Activated CD8-positive, alpha-beta memory T cell treated with anti-CD3 and anti-CD28 coated beads for 24 hours (primary cell): Measurements from ENCODE around the gene RBM12.
"Not testable (repeated sequence)": the region's sequence is repeated elsewhere in the genome, so short reads cannot be mapped to it uniquely, and the experiment has no call there.

Source experiments
- DNase-seq: peaks from one replicate; pipeline ENCODE4 v3.0.0-alpha.2; 2020

Gene RBM12, protein sequence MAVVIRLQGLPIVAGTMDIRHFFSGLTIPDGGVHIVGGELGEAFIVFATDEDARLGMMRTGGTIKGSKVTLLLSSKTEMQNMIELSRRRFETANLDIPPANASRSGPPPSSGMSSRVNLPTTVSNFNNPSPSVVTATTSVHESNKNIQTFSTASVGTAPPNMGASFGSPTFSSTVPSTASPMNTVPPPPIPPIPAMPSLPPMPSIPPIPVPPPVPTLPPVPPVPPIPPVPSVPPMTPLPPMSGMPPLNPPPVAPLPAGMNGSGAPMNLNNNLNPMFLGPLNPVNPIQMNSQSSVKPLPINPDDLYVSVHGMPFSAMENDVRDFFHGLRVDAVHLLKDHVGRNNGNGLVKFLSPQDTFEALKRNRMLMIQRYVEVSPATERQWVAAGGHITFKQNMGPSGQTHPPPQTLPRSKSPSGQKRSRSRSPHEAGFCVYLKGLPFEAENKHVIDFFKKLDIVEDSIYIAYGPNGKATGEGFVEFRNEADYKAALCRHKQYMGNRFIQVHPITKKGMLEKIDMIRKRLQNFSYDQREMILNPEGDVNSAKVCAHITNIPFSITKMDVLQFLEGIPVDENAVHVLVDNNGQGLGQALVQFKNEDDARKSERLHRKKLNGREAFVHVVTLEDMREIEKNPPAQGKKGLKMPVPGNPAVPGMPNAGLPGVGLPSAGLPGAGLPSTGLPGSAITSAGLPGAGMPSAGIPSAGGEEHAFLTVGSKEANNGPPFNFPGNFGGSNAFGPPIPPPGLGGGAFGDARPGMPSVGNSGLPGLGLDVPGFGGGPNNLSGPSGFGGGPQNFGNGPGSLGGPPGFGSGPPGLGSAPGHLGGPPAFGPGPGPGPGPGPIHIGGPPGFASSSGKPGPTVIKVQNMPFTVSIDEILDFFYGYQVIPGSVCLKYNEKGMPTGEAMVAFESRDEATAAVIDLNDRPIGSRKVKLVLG

DNA sequence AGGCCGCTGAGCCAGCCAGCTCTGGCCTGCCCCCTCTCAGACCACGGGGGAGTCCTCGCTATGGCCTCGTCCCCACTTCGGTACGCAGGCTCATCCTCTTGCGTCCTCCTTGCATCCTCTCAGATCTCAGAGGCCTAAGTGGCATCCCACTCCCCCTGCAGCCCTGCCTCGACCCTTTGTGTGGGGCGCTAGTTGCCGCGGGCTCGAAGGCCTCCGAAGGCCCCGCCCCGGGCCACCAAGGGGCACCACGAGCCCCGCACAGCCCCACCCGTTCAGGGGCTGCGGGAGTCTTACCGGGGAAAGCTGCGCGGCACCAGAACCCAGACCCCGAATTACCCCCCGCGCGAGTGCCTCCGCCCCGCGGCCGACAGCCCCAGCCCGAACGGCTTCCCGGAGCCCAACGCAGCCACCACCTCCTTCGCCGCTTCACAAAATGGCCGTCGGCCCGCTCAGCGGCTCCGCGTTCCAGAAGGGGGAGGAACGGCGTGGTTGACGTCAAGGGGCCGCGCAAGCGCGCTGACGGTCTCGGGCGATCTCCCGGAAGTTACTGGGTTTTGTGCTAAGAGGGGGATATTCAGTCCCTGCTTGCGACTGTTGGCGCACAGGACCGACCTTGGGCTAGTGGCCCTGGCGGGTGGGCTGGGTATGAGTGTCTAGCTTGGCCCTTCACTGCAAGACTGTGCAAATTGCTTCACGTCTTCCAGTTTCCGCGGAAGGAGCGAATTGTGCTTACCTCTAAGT is at the start of gene RBM12, which contains the start of gene CPNE1:
Gene RBM12 (minus strand): TSS at position 435 of the 741 bp plus-strand sequence. CDS start 9,578 bp downstream, outside the sequence.
Gene CPNE1 (minus strand): TSS at position 435 of the 741 bp plus-strand sequence. CDS start 31,977 bp downstream, outside the sequence.
- DNase-seq: peak; percentile 97

DNA sequence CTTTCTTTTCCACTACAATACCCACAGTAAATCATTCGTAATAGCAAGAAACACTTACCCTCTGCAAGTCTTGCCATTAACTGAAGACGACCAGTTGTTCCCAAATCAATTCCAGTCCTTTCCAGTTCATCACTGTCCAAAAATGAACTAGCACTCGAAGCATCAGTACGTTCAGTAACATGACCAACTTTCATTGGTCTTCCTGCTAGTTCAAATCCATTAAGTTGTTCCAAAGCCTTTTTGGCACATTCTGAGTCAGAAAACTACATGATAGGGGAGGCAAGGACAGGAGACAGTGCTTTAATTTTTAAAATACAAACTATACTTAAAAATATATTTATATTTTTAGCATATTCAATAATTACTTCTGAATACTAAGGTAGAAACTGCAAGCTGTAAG is 49.4 kb upstream of the RBM12 start:
- DNase-seq: no peak

GRCh38 chr20:35713120-35713519 is 48.4 kb upstream of the RBM12 start:
- DNase-seq: not testable (repeated sequence)

GRCh38 chr20:35711588-35712209 is 47.0 kb upstream of the RBM12 start:
- no peak for DNase-seq

DNA sequence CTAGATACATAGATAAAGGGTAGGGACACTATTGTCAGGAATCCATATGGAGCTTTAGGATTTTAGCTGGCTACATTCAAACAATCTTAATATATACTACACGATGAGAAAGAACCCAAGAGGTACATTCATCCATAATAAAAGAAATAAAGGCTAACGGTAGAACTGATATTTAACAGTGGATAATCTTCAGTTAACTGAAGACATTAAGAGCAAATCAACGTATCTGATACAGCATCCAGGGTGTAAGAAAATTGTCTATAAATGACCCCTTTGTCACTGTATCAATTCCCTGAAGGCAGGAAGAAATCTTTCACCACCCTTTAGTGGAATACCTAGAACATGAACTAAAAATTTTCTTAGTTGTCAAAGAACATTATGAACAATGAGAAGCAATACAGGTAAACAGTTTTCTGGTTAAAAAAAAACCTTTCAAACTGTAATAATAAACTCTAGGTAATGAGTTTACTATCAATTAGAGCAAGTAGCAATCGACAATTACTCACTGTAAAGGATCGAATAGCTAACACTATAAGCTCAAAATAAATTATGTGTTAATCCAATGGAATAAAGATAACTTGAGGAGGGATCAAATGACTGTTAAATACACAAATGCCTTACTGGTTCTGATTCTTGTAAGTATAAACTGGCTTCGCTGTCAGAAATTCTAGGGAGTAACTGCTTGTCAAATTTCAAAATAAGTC is 46.3 kb upstream of the RBM12 start:
- no peak for DNase-seq

DNA sequence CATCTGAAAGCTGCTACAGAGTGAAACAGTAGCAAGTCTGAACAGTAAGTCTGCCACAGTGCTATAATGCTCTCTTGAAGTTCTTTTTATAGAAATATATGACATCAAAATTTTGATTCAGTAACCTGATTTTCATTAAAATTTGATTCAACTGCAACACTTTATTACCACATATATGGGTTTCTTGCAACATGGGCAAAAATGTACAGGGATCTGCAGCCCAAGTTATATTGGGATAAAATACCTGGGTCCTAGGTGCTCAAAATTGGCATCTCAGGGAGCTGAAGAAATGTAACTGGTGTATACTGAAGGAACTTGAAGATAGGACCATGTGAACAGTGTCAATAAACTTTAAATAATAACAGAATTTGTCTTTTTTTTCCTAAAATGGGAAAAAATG is 45.3 kb upstream of the RBM12 start:
- peak; percentile 15 for DNase-seq

GRCh38 chr20:35709259-35709658 is 44.6 kb upstream of the RBM12 start:
- DNase-seq: no peak

GRCh38 chr20:35708502-35708901 is 43.8 kb upstream of the RBM12 start:
- DNase-seq: no peak

GRCh38 chr20:35706591-35707529 is 42.2 kb upstream of the RBM12 start:
- peak; percentile 38 for DNase-seq

DNA sequence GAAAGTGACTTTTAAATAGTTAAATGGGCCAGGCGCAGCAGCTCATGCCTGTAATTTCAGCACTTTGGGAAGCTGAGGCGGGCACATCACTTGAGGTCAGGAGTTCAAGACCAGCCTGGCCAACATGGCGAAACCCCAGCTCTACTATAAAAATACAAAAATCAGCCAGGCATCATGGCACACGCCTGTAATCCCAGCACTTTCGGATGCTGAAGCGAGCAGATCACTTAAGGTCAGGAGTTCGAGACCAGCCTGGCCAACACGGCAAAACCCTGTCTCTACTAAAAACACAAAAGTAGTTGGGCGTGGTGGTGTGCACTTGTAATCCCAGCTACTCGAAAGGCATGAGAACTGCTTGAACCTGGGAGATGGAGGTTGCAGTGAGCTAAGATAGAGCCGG is 41.2 kb upstream of the RBM12 start:
- peak; percentile 52 for DNase-seq

DNA sequence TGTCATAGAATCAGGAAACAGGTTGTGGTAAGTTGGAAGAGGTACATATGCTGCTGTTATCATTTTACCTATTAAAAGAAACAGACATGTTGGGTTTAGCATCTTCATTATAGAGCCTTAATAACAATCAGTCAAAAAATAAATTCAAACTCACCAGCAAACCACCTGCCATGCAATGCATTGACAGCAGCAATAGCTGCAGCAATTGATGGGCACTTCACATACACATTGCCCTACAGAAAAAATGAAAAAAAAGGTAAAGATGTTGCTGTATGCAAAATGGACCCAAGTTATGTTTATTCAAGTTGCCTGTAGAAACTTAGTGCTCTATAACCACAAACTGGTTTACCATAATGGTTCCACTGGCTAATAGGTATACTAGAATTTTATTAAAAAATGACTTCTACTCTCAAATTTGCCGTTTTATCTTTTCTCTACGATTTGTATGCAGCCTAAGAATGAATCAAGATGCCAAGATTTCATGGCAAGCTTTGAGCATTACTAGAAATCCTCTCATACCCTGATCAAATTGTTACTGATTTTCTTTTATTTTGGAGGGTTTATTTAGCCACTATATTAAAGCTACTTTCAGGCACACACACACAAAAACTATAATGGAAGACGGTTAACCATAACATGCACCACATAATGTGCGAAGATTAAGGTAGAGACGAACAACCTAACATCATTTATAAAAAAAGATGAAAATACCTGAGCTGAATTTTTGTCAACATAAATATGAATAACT is 40.0 kb upstream of the RBM12 start:
- no peak for DNase-seq

DNA sequence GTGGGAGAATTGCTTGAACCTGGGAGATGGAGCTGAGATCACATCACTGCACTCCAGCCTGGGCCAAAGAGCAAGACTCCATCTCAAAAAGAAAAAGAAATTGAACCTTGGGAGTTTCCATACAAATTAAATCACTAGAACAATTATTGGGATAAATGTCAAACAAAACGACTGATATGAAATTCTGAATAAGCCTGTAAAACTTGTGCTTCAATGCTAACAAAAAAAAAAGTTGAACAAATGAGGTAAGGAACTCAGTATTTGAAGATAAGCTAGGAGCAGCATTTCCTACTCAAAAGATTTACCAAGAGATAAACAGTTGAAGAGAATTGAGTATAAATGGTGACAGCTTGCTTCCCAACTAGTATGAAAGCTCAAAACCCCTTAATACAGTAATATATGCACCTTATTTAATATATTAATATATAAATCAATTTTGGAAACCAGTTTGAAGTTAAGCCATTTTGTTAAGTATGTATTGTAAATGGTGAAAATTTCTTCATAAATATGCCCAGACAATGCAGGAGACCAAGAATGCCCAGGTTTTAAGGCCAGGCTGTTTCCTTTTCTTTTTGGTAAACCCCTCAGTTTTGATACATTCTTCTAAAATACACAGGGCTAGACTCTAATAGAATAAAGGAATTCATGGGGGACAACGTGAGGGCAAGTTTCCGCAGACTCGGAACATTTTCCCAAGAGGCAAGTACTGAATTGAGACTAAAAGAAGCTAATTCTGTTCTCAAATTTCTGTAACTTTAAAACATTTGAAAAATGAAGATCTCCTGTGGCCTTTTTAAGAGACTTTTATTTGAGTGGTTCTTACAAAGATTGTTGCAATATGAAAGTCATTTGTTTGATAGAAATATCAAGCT is 38.4 kb upstream of the RBM12 start:
- peak; percentile 1 for DNase-seq

DNA sequence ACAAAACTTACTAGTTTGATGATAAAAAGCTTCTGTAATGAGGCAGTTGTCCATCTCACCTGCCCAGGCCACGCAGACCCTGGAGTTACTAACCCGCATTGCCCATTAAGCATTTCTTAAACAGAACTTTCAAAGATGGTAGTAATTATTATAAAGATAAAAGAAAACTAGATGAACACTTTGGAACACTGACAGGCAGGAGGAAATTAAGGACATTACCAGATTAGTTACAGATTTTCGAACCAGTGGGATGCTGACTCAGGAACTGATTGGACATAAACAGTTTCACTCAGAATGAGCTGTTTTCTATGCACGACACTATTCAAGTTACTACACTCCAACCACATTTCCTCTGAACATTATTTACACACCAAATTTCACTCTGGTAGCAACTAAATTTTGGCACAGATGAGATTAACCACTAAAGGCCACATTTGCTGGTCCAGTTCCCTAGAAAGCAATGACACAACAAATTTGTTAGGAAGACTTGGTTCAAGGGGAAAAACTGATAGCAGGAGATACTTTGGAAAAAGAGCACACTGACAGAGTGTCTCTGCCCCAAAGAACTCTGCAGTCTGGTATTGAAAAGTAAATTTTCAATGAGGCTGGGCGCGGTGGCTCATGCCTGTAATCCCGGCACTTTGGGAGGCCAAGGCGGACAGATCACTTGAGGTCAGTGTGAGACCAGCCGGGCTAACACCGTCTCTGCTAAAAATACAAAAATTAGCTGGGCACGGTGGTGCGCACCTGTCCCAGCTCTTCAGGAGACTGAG is 37.5 kb upstream of the RBM12 start:
- DNase-seq: peak; percentile 59

- DNase-seq: peak; percentile 54
Observed at GRCh38 chr20:35700625-35701148, 36.0 kb upstream of the RBM12 start.

- DNase-seq: peak; percentile 21
Observed at GRCh38 chr20:35699957-35700624, 35.4 kb upstream of the RBM12 start.

- DNase-seq: peak; percentile 93
Observed at GRCh38 chr20:35699127-35699956, 34.6 kb upstream of the RBM12 start, which contains the start of the genes NFS1 and ROMO1. Gene NFS1, minus strand, starts transcription at chr20:35699352. Its CDS starts 64 bp downstream, at chr20:35699288. Gene ROMO1, plus strand, starts transcription at chr20:35699405. Its CDS starts 228 bp downstream, at chr20:35699633.
